Activated CD4-positive, CD25-positive, alpha-beta regulatory T cell treated with anti-CD3 and anti-CD28 coated beads, Interleukin-2, amount 50 U/mL, for 24 hours (primary cell): ENCODE results near the gene ARL6IP5.

Experiments used
- ATAC-seq, 2 donors: fragments of 150-1000 bp; cut with Tn5 transposase; one replicate each; pipeline ENCODE4 v1.10.0; 2021; ENCODE audit warnings: mild to moderate bottlenecking in 1 of 2, moderate library complexity in 1 of 2

Gene ARL6IP5

GRCh38 chr3:69116897-69117296 lies 32.2 kb downstream of the ARL6IP5 start:
- ATAC-seq = no peak

- ATAC-seq = no peak
These were observed 33.8 kb downstream of the ARL6IP5 start for GRCh38 chr3:69118555-69118954.

- ATAC-seq = no peak
These were observed 34.4 kb downstream of the ARL6IP5 start for GRCh38 chr3:69119138-69119537.

- no peak for ATAC-seq
These were observed 34.9 kb downstream of the ARL6IP5 start for GRCh38 chr3:69119681-69120080.

DNA sequence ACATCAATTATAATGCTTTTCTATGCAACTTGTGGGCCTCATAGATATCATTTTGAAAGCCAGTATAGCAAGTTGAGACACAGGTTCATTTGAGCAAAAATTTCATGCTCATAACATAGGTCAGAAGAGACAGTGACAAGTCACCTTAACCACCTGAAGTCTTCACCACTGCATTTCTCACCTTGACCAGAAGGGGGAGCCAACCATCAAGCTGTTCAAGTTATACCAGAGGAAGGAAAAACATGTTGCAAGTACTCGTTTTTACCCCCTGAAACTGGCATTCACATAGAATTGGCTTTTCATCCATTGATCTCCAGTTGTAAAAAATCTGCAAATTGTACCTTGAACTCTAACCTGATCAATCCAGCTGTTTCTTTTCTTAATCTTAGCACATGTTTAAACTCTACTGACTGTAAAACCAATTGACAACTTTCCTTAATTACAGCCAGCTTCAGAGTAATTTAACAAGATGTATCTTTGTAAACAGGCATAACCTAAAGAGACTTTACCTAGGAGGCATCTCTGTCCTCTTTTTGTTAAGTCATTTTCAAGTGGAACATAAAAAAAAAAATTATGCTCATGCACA lies 36.2 kb downstream of the ARL6IP5 start:
- peak; percentile 68 to 74 for ATAC-seq

DNA sequence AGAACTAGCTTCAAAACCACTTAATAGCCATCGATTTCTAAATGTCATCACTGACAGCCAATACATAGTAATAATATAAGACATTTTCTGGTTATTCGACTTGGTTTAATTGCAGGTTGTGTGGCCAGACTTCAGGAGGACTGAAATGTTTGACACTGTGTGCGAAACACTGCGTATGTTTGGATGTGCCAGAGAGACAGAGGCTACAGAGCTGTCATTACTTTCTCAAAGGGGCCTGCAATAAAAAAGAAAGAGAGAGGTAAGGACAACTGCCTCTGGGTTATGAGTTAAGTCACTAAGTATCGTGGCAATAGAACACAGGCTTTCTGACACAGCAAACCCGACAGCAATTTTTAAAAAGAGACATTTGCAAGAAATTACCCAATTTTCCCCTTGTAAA lies 36.8 kb downstream of the ARL6IP5 start:
- no peak for ATAC-seq

- ATAC-seq = no peak
These were observed 37.2 kb downstream of the ARL6IP5 start for GRCh38 chr3:69121950-69122349.

DNA sequence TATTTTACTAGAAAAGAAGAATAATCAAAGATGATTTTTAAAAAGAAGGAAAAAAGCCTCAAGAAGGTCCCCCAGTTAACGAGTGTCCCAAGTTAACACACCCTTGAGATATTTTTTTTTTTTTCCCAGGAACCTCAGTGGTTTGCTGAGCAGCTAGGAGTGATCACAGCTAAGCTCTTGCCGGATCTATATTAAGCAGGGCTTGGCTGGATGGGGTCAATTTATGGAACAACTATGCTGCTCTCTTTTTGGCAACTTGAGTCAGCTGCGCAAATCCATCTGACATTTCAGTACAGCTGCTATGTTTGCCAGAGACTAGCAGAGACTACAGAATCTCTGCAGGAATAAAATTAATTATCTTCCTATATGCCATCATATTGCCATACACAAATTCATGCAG lies 37.7 kb downstream of the ARL6IP5 start, which contains the start of gene LMOD3:
Gene LMOD3, minus strand, starts transcription at position 193 of the 400 bp plus-strand sequence. CDS start 209 bp downstream, outside the sequence.
- no peak for ATAC-seq

DNA sequence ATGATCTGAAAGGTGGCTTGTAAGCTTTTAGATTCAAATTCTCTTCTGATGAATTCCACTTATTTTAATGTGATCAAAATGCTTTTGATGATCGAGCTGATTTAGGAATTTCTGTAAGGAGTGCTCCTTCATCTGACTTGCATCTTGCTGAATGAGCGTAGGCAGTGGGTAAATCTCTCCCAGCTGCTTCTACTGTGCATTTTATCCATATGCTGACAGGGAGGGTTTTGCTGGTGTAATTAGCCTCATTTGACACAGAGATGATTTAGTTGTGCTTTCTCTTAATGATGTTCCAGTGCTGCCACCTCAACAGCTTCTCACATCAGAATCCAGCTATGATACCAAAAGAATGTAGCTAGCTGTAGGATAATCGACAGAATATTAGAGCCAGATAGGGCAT lies 41.5 kb downstream of the ARL6IP5 start:
- no peak for ATAC-seq

DNA sequence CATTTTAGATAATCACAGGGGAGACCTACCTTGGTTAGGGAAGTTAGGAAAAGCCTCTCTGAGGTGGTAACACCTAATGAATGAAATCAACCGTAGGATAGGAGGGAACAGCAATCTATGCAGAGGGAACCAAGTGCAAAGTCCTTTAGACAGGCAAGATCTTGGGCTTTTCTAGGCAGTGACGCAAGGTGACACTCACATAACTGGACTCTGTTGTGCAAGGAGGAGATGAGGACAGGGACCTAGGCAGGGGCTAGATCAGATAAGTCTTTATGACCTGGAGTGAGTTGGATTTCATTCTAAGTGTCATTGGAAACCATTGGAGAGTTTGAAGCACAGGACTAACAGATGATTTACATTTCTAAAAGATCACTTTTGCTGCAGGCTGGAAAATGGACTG lies 42.3 kb downstream of the ARL6IP5 start:
- no peak for ATAC-seq

- ATAC-seq = no peak
These were observed 43.8 kb downstream of the ARL6IP5 start for GRCh38 chr3:69128509-69128908.

GRCh38 chr3:69129531-69129930 lies 44.8 kb downstream of the ARL6IP5 start:
- no peak for ATAC-seq

- ATAC-seq = peak; percentile 56 to 86
These were observed 46.0 kb downstream of the ARL6IP5 start for GRCh38 chr3:69130689-69131088.

- ATAC-seq = no peak
These were observed 52.3 kb downstream of the ARL6IP5 start for GRCh38 chr3:69137005-69137404.

DNA sequence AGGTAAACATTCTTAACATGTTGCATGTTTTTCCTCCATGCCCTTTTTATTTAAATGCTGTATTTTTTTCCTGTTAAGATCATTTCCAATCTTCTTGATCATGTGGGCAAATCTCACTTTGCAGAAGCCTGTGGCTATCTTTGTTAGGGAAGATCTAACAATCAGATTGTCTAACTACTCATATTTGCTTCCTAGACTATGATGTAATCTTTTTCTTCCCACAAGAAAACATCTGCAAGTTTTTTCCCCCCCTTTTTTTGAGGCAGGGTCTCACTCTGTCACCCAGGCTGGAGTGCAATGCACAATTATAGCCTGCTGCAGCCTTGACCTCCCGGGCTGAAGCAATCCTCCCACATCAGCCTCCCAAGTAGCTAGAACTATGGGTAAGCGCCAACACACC lies 52.7 kb downstream of the ARL6IP5 start:
- no peak for ATAC-seq

DNA sequence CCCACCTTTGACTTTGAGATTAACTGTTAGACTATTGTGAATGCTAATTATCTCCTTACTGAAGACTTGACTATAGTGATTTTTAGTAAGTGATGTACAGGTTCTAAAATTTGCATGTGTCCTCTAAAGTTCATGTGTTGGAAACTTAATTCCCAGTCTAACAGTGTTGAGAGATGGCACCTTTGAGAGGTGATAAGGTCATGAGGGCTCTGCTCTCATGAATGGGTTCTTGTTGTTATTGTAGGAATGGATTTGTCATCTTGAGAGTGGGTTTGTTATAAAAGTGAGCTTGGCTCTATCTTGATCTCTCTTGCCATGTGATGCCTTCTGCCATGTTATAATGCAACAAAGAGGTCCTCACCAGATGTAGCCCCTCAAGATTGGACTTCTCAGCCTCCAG lies 56.6 kb downstream of the ARL6IP5 start:
- no peak for ATAC-seq

DNA sequence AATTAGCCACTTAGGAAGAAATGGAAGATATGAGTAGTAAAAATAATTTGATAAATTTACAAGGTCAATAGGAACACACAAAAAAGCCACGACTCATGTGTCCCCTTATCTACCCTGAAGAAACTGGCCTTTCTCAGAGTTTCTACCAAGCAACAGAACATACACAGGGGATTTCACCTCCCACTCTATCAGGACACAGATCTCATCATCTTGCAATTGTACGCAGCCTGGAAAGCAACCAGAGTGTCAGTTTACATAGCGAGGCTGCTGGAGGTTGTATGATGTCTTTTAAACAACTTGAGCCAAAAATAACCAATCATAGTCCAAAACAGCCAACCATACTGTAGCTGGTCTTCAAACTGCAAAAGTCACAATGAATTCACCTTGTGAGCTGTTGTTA lies 57.4 kb downstream of the ARL6IP5 start:
- no peak for ATAC-seq

GRCh38 chr3:69142797-69143454 lies 58.2 kb downstream of the ARL6IP5 start:
- no peak for ATAC-seq

DNA sequence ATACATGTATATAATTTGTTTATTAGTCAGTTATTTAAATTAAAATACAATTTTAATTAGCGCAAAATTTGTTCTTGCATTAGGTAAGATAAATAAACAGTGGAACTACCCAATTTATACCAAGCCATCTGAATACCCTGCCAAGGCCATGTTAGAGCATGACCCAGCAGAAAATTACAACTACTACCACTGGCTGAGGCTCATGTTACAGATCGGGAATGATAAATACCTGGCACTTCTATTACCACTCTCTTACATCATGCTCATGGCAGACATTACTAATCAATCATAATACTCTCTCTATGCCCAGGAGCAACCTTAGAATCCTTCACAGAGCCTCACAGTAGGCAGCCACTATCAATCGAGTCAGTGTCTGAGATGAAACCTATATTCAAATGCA lies 58.9 kb downstream of the ARL6IP5 start:
- no peak for ATAC-seq

DNA sequence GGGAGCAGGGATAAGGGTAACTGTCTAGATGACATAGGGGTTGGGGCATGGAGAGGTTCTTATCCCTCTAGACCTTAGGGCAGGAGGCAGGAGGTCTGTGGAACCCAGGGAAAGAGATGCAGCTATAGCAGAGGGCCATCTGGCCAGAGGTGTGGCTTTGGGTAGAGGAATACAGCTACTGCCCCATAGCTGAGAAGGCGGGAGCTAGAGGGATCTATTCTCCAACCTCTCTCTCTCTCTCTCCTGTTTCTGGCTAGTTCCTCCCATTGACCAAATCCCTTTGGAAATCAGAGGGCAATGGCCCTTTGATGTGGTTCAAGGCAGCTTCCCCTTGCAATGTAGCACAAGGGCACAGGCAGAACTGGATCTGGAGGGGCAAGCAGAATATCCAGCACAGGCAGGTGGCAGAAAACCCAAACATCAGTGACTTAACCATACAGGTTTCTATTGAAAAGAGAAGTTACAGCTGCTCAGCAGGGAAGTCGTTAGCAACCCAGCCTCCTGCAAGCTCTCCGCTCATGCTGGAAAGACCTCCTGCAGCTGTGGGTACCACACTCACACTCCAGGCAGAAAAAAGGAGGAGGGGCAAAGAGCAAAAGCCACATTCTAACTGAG lies 60.0 kb downstream of the ARL6IP5 start:
- no peak for ATAC-seq

DNA sequence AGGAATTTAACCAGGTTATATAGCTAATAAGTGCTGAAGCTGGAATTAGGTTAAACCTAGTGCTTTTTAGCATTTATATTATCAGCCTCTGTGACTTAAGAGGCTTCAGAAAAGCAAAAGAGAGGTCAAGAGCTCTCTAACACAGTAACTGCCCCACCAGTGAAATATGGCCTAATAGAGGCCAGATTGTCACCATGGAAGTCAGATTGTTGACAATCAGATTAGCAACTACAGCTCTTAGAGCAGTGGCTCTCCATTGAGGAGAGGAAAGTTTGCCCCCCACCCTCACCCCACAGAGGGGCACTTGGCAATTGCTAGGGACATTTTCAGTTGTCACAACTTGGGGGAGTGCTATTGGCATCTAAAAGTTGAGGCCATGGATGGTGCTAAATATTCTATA lies 61.0 kb downstream of the ARL6IP5 start:
- no peak for ATAC-seq

GRCh38 chr3:69149586-69149985 lies 64.8 kb downstream of the ARL6IP5 start:
- ATAC-seq = no peak
